ENCODE data around the gene PSTPIP2.

DNA sequence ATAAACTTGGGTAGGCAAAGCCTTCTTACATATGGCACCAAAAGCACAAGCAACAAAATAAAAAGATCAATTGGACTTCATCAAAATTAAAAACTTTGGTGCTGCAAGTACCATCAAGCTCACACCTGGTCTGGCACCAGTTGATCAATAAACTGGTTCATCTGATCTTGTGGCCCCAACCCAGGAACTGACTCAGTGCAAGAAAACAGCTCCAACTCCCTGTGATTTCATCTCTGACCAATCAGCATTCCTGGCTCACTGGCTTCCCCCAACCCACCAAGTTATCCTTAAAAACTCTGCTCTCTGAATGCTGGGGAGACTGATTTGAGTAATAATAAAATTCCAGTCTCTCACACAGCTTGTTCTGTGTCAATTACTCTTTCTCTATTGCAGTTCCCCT, 113.3 kb downstream of the PSTPIP2 start:
- TF ChIP-seq, protein P1, sequence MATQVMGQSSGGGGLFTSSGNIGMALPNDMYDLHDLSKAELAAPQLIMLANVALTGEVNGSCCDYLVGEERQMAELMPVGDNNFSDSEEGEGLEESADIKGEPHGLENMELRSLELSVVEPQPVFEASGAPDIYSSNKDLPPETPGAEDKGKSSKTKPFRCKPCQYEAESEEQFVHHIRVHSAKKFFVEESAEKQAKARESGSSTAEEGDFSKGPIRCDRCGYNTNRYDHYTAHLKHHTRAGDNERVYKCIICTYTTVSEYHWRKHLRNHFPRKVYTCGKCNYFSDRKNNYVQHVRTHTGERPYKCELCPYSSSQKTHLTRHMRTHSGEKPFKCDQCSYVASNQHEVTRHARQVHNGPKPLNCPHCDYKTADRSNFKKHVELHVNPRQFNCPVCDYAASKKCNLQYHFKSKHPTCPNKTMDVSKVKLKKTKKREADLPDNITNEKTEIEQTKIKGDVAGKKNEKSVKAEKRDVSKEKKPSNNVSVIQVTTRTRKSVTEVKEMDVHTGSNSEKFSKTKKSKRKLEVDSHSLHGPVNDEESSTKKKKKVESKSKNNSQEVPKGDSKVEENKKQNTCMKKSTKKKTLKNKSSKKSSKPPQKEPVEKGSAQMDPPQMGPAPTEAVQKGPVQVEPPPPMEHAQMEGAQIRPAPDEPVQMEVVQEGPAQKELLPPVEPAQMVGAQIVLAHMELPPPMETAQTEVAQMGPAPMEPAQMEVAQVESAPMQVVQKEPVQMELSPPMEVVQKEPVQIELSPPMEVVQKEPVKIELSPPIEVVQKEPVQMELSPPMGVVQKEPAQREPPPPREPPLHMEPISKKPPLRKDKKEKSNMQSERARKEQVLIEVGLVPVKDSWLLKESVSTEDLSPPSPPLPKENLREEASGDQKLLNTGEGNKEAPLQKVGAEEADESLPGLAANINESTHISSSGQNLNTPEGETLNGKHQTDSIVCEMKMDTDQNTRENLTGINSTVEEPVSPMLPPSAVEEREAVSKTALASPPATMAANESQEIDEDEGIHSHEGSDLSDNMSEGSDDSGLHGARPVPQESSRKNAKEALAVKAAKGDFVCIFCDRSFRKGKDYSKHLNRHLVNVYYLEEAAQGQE (IDR thresholded peaks at IDR 0.05; ENCODE audit: borderline replicate concordance): no peak
- TF ChIP-seq, protein P1 (CRISPR knock-in tag; IDR thresholded peaks at IDR 0.05; ENCODE audit: low read depth): no peak
- no peak for TF ChIP-seq SMARCB1 (IDR thresholded peaks at IDR 0.05; ENCODE audit: insufficient read length, low read depth)
- TF ChIP-seq, protein P2, sequence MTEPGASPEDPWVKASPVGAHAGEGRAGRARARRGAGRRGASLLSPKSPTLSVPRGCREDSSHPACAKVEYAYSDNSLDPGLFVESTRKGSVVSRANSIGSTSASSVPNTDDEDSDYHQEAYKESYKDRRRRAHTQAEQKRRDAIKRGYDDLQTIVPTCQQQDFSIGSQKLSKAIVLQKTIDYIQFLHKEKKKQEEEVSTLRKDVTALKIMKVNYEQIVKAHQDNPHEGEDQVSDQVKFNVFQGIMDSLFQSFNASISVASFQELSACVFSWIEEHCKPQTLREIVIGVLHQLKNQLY (CRISPR knock-in tag; conservative IDR thresholded peaks at IDR 0.05): no peak
- TF ChIP-seq, protein P3, sequence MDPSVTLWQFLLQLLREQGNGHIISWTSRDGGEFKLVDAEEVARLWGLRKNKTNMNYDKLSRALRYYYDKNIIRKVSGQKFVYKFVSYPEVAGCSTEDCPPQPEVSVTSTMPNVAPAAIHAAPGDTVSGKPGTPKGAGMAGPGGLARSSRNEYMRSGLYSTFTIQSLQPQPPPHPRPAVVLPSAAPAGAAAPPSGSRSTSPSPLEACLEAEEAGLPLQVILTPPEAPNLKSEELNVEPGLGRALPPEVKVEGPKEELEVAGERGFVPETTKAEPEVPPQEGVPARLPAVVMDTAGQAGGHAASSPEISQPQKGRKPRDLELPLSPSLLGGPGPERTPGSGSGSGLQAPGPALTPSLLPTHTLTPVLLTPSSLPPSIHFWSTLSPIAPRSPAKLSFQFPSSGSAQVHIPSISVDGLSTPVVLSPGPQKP (CRISPR knock-in tag; IDR thresholded peaks at IDR 0.05): no peak
- TF ChIP-seq, protein P4, sequence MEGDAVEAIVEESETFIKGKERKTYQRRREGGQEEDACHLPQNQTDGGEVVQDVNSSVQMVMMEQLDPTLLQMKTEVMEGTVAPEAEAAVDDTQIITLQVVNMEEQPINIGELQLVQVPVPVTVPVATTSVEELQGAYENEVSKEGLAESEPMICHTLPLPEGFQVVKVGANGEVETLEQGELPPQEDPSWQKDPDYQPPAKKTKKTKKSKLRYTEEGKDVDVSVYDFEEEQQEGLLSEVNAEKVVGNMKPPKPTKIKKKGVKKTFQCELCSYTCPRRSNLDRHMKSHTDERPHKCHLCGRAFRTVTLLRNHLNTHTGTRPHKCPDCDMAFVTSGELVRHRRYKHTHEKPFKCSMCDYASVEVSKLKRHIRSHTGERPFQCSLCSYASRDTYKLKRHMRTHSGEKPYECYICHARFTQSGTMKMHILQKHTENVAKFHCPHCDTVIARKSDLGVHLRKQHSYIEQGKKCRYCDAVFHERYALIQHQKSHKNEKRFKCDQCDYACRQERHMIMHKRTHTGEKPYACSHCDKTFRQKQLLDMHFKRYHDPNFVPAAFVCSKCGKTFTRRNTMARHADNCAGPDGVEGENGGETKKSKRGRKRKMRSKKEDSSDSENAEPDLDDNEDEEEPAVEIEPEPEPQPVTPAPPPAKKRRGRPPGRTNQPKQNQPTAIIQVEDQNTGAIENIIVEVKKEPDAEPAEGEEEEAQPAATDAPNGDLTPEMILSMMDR (IDR thresholded peaks at IDR 0.05 in 2 of 3, conservative IDR thresholded peaks at IDR 0.05 in 1 of 3; ENCODE audit: insufficient read depth in 2 of 3, low read depth in 1 of 3, low read length in 3 of 3): no peak
- TF ChIP-seq CREM (IDR thresholded peaks at IDR 0.05; ENCODE audit: low read depth): no peak
- no peak for TF ChIP-seq PCBP2 (IDR thresholded peaks at IDR 0.05; ENCODE audit: low read depth, low read length, poor library complexity, severe bottlenecking)
- no peak for TF ChIP-seq HMG20A (CRISPR knock-in tag; conservative IDR thresholded peaks at IDR 0.05)
- no peak for TF ChIP-seq ZNF24 (IDR thresholded peaks at IDR 0.05)
- TF ChIP-seq, protein P5, sequence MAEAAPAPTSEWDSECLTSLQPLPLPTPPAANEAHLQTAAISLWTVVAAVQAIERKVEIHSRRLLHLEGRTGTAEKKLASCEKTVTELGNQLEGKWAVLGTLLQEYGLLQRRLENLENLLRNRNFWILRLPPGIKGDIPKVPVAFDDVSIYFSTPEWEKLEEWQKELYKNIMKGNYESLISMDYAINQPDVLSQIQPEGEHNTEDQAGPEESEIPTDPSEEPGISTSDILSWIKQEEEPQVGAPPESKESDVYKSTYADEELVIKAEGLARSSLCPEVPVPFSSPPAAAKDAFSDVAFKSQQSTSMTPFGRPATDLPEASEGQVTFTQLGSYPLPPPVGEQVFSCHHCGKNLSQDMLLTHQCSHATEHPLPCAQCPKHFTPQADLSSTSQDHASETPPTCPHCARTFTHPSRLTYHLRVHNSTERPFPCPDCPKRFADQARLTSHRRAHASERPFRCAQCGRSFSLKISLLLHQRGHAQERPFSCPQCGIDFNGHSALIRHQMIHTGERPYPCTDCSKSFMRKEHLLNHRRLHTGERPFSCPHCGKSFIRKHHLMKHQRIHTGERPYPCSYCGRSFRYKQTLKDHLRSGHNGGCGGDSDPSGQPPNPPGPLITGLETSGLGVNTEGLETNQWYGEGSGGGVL (CRISPR knock-in tag; IDR thresholded peaks at IDR 0.05): no peak
- TF ChIP-seq, protein P6, sequence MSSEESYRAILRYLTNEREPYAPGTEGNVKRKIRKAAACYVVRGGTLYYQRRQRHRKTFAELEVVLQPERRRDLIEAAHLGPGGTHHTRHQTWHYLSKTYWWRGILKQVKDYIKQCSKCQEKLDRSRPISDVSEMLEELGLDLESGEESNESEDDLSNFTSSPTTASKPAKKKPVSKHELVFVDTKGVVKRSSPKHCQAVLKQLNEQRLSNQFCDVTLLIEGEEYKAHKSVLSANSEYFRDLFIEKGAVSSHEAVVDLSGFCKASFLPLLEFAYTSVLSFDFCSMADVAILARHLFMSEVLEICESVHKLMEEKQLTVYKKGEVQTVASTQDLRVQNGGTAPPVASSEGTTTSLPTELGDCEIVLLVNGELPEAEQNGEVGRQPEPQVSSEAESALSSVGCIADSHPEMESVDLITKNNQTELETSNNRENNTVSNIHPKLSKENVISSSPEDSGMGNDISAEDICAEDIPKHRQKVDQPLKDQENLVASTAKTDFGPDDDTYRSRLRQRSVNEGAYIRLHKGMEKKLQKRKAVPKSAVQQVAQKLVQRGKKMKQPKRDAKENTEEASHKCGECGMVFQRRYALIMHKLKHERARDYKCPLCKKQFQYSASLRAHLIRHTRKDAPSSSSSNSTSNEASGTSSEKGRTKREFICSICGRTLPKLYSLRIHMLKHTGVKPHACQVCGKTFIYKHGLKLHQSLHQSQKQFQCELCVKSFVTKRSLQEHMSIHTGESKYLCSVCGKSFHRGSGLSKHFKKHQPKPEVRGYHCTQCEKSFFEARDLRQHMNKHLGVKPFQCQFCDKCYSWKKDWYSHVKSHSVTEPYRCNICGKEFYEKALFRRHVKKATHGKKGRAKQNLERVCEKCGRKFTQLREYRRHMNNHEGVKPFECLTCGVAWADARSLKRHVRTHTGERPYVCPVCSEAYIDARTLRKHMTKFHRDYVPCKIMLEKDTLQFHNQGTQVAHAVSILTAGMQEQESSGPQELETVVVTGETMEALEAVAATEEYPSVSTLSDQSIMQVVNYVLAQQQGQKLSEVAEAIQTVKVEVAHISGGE (CRISPR knock-in tag; IDR thresholded peaks at IDR 0.05): no peak
- no peak for TF ChIP-seq NR3C1 (CRISPR knock-in tag; IDR thresholded peaks at IDR 0.05)
- no peak for TF ChIP-seq POLR2A (conservative IDR thresholded peaks at IDR 0.05)
